ENCODE data around the gene APEH.
A peak's percentile ranks its signal among the peaks of the same experiment; 100 is the strongest.

DNA sequence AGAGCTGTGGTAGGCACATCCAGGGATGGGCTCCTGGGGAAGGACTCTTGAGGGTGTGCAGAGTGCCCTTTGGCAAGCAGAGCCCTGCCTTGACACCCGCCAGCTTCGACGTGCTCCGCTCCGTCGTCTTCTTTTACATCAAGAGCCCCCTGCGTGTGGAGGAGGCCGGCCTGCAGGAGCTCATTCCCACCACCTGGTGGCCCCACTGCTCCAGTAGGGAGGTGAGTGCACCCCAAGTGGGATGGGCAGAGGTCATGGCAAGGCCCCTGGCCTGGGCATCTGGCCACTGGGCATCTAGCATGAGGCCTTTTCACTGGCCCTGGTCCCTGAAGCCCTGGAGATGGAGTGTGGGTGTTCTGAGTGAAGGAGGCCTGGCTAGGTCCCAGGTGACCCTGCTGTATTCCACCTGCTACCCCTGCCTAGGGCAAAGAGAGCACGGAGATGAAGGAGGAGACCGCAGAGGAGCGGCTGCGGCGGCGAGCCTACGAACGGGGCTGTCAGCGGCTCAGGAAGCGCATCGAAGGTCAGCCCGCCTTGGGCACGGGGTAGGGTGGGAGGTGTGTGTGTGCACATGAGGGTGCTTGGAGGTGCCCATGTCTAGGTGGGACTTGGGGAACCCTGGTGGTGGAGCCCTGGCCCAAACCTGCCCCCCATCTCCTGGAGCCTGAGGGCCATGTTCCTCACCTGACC lies 27.4 kb downstream of the APEH start:
- TF ChIP-seq EP300 (IDR thresholded peaks at IDR 0.05; ENCODE audit: low read depth in 2 of 2, low read length in 2 of 2) (no peak), EP300 (CRISPR knock-in tag; IDR thresholded peaks at IDR 0.05; ENCODE audit: borderline replicate concordance) (no peak), EZH2 (conservative IDR thresholded peaks at IDR 0.05; ENCODE audit: low read depth, low read length) (no peak), HOXA3 (CRISPR knock-in tag; IDR thresholded peaks at IDR 0.05) (no peak), ZNF274 (CRISPR knock-in tag; IDR thresholded peaks at IDR 0.05) (no peak), YEATS2 (CRISPR knock-in tag; IDR thresholded peaks at IDR 0.05; ENCODE audit: borderline replicate concordance) (no peak), CCAR2 (optimal IDR thresholded peaks at IDR 0.05; ENCODE audit: low read depth, low read length) (no peak)
- TF ChIP-seq, protein P1, sequence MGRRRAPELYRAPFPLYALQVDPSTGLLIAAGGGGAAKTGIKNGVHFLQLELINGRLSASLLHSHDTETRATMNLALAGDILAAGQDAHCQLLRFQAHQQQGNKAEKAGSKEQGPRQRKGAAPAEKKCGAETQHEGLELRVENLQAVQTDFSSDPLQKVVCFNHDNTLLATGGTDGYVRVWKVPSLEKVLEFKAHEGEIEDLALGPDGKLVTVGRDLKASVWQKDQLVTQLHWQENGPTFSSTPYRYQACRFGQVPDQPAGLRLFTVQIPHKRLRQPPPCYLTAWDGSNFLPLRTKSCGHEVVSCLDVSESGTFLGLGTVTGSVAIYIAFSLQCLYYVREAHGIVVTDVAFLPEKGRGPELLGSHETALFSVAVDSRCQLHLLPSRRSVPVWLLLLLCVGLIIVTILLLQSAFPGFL (CRISPR knock-in tag; IDR thresholded peaks at IDR 0.05), result no peak
- TF ChIP-seq, protein P2, sequence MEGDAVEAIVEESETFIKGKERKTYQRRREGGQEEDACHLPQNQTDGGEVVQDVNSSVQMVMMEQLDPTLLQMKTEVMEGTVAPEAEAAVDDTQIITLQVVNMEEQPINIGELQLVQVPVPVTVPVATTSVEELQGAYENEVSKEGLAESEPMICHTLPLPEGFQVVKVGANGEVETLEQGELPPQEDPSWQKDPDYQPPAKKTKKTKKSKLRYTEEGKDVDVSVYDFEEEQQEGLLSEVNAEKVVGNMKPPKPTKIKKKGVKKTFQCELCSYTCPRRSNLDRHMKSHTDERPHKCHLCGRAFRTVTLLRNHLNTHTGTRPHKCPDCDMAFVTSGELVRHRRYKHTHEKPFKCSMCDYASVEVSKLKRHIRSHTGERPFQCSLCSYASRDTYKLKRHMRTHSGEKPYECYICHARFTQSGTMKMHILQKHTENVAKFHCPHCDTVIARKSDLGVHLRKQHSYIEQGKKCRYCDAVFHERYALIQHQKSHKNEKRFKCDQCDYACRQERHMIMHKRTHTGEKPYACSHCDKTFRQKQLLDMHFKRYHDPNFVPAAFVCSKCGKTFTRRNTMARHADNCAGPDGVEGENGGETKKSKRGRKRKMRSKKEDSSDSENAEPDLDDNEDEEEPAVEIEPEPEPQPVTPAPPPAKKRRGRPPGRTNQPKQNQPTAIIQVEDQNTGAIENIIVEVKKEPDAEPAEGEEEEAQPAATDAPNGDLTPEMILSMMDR (CRISPR knock-in tag; IDR thresholded peaks at IDR 0.05), result peak; percentile 70
